ENCODE results near the gene DSC3.

Gene DSC3

GRCh38 chr18:30971338-30971956, 71.1 kb downstream of the DSC3 start:
- DNase-seq (ENCODE audit: low read depth in 2 of 2) = no peak

DNA sequence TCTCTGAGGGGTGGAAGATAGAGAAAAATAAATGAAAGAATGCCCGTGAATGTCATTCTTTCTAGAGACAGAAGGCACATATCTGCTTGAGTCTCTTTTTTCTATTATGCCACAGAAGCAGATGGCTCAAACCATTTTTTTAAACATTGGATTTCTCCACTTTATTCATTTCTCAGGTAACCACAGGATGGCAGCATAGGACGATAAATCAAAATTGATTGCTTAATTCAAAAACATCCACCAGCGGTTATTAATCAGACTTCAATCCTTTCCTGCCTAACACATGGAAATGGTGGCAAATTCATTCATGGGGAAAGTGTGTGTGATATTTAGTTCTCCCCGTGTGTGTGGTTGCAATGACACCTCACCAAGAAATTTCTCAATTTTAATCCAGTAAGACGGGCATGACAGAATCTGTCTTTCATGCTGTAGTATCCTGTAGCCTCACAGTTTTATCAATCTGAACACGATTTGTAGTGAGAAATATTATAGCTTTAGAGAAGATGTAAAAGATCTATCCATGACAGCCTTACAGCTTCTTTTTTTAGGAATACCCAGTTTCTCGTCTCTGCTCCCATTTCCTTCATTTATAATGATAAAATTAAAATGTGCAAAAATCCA, 72.2 kb downstream of the DSC3 start:
- DNase-seq (ENCODE audit: low read depth in 2 of 2) = no peak

DNA sequence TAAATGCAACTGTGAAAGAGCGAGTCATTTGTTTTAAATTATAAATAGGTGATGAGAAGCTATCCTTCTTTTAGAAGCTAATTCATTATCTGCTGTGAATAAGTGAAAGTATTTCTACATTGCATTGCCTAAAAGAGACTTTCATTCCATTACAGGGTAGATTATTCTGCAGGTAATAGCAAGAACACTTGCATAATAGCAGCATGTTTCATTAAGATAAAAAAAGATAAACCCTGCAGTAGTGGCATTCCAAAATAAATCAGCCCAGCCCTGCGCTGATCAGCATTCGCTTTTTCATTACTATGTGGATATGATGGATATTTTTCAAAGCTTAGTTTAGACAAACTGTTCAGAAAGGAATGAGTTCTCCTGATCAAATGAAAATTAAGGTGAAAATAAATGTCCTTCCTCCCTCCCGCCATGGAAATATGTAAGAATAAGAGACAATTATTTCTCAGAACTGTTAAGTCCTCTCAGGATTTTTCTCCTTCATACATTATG, 72.8 kb downstream of the DSC3 start:
- no peak for DNase-seq (ENCODE audit: low read depth in 2 of 2)

DNA sequence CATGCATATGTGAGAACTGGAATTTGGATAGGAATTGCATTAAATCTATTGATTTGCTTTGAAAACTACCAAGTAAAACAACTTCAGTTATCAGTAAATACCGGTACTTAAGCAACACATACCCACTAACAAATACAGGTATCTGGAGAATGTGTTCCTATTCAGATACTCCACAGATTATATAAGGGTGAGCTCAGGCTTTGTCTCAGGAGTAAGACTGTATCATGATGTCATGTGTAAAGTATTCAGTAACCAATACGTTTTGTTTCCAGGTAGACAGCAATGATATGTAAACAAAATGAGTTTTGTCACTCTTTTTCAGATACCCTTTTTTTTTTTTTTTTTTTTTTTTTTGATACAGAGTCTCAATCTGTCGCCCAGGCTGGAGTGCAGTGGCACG, 74.8 kb downstream of the DSC3 start:
- no peak for DNase-seq (ENCODE audit: low read depth in 2 of 2)

DNA sequence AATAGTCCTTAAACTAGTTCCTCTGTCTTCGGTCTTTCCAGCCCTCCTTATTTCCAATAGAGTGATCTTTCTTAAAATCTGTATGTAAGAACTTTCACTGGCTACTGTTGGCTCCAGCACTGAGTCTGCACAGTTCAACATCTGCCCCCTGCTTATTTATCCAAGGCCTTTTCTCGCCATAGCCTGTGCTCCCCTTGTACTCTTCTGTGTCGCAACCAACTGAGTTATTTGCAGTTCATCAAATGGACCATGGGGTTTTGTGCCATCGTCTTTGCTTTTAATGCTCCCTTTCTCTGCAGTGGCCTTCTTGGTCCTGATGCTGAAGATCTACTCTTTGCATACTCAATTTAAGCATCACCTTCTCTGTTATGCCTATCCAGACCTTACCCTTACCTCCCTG, 77.3 kb downstream of the DSC3 start:
- no peak for DNase-seq (ENCODE audit: low read depth in 2 of 2)

DNA sequence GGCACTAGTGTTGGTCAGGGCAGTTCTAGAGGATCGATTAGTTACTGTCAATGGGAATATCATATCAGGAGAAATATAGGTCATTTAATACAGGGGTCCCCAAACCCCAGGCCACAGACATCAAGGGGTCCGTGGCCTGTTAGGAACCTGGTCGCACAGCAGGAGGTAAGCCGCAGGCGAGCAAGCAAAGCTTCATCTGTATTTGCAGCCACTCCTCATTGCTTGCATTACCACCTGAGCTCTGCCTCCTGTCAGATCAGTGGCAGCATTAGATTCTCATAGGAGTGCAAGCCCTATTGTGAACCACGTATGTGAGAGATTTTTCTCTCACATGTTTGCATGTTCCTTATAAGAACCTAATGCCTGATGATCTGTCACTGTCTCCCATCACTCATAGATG, 81.9 kb downstream of the DSC3 start:
- DNase-seq (ENCODE audit: low read depth in 2 of 2) = no peak

- DNase-seq (ENCODE audit: low read depth in 2 of 2) = no peak
Observed at GRCh38 chr18:30957066-30957465, 85.5 kb downstream of the DSC3 start.

DNA sequence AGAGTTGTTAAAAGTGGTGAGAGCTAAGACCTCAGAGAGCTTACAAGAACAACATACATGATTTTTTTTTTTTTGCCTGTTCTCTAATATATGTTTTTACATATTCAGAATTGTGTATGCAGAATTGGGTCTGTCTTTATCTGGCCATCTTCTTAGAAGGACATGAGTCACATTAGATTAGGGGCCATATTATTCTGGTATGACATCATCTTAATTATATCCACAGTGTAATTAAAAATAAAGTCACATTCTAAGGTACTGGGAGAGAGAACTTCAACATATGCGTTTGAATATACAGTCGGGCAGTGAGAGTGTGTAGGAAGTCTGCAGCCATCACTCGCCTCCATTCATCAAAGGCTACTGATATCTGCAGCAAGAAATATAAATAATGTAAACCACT, 88.3 kb downstream of the DSC3 start:
- no peak for DNase-seq (ENCODE audit: low read depth in 2 of 2)

GRCh38 chr18:30945761-30946160, 96.8 kb downstream of the DSC3 start:
- no peak for DNase-seq (ENCODE audit: low read depth in 2 of 2)

GRCh38 chr18:30944773-30945417, 97.6 kb downstream of the DSC3 start:
- DNase-seq (ENCODE audit: low read depth in 2 of 2) = no peak

- DNase-seq (ENCODE audit: low read depth in 2 of 2) = no peak
Observed at GRCh38 chr18:30940952-30941539, 101.5 kb downstream of the DSC3 start.

All from stimulated activated CD8-positive, alpha-beta memory T cell treated with anti-CD3 and anti-CD28 coated beads, Interleukin-15, amount 100 ng/mL, for 4 hours (primary cell).